HT-29 (cell line): Measurements from ENCODE around the gene NDUFV2. TPM values are rescaled to one million over a fixed set of nuclear protein-coding genes. Genes with fewer than 3 reads are reported as not detected.
"Not testable (repeated sequence)": the region's sequence is repeated elsewhere in the genome, so short reads cannot be mapped to it uniquely, and the experiment has no call there.

Experiments
- DNase-seq: peaks from one replicate; pipeline ENCODE4 v3.0.0-alpha.2; 2015; ENCODE audit warnings: low spot score
- total RNA-seq: library from RNA; depleted of rRNA; stranded (reverse); fragments of >200 nt; shearing (Covaris generic); gene quantifications from 2 replicates; pipeline ENCODE4 v1.2.3, GENCODE V29; 2014

NDUFV2 gene
- total RNA-seq, 1 experiment from 2014 or later = 135 TPM

GRCh38 chr18:9150121-9150520, 47.6 kb downstream of the NDUFV2 start:
- DNase-seq = no peak

- DNase-seq = no peak
Observed at GRCh38 chr18:9153256-9153655, 50.8 kb downstream of the NDUFV2 start.

- no peak for DNase-seq
Observed at GRCh38 chr18:9156604-9157249, 54.2 kb downstream of the NDUFV2 start.

- no peak for DNase-seq
Observed at GRCh38 chr18:9157806-9158205, 55.3 kb downstream of the NDUFV2 start.

GRCh38 chr18:9160014-9160413, 57.5 kb downstream of the NDUFV2 start:
- no peak for DNase-seq

GRCh38 chr18:9162663-9163062, 60.2 kb downstream of the NDUFV2 start:
- not testable (repeated sequence) for DNase-seq

- DNase-seq = not testable (repeated sequence)
Observed at GRCh38 chr18:9164149-9164548, 61.6 kb downstream of the NDUFV2 start.

GRCh38 chr18:9165883-9166282, 63.4 kb downstream of the NDUFV2 start:
- DNase-seq = not testable (repeated sequence)

- DNase-seq = not testable (repeated sequence)
Observed at GRCh38 chr18:9169515-9169914, 67.0 kb downstream of the NDUFV2 start.

- not testable (repeated sequence) for DNase-seq
Observed at GRCh38 chr18:9171919-9172318, 69.4 kb downstream of the NDUFV2 start.

GRCh38 chr18:9172506-9173127, 70.1 kb downstream of the NDUFV2 start:
- DNase-seq = no peak

- no peak for DNase-seq
Observed at GRCh38 chr18:9173770-9174233, 71.3 kb downstream of the NDUFV2 start.

GRCh38 chr18:9174302-9174701, 71.8 kb downstream of the NDUFV2 start:
- DNase-seq = no peak

- DNase-seq = no peak
Observed at GRCh38 chr18:9175115-9175514, 72.6 kb downstream of the NDUFV2 start.

- no peak for DNase-seq
Observed at GRCh38 chr18:9177031-9177430, 74.5 kb downstream of the NDUFV2 start.

GRCh38 chr18:9177466-9177865, 75.0 kb downstream of the NDUFV2 start:
- DNase-seq = no peak

- DNase-seq = no peak
Observed at GRCh38 chr18:9178557-9178956, 76.1 kb downstream of the NDUFV2 start.

- no peak for DNase-seq
Observed at GRCh38 chr18:9181275-9181674, 78.8 kb downstream of the NDUFV2 start.

GRCh38 chr18:9182852-9183399, 80.4 kb downstream of the NDUFV2 start:
- DNase-seq = no peak
